SK-N-SH (cell line): ENCODE data around the gene IL20. TPM values are rescaled to one million over a fixed set of nuclear protein-coding genes. Genes with fewer than 3 reads are reported as not detected.

Experiments
- CTCF ChIA-PET: fragments of 300-600, 350-600 bp; formaldehyde crosslinking; extraction: SDS; loops from one replicate; lab custom pipeline; 2021; lab: Yijun Ruan, JAX
- POLR2A ChIA-PET: fragments of 350-600 bp; sonication (Branson Sonifier 250); formaldehyde crosslinking; extraction: SDS; loops from one replicate; lab custom pipeline; 2020; ENCODE audit warnings: antibody characterized with exemption, inconsistent platforms; lab: Yijun Ruan, JAX
- DNase-seq: peaks from one replicate; pipeline ENCODE4 v3.0.0; 2012
- H2AFZ ChIP-seq: fragments of 200-600 bp; sonication (generic); 2 replicates; pipeline ENCODE4 v1.8.1; 2016; ENCODE audit warnings: antibody characterized with exemption, mild to moderate bottlenecking, low read depth
- H3F3A ChIP-seq: fragments of 200-600 bp; sonication (generic); replicated peaks from 2 replicates; pipeline ENCODE3; 2016; ENCODE audit warnings: antibody characterized with exemption, mild to moderate bottlenecking; ENCODE audit not compliant: insufficient read depth
- H3K27ac ChIP-seq, 2 experiments: fragments of 200-500 bp in 1 of 2; fragments of 200-600 bp in 1 of 2; sonication (Bioruptor generic) in 1 of 2; sonication (generic), shearing (Covaris generic) in 1 of 2; 2 replicates each; pipeline versions ENCODE4 v1.5.1 to v1.6.1; 2014 to 2016; ENCODE audit warnings: low read depth in 2 of 2, inconsistent platforms in 1 of 2, low read length in 1 of 2, mild to moderate bottlenecking in 1 of 2, mixed read lengths in 1 of 2
- H3K27me3 ChIP-seq: fragments of 200-600 bp; sonication (generic), shearing (Covaris generic); 2 replicates; pipeline ENCODE4 v1.6.1; 2016; ENCODE audit warnings: mixed run types; ENCODE audit not compliant: insufficient read depth
- H3K36me3 ChIP-seq, 2 experiments: fragments of 200-500 bp in 1 of 2; fragments of 200-600 bp in 1 of 2; sonication (Bioruptor generic) in 1 of 2; sonication (generic) in 1 of 2; replicated peaks in 1 of 2; 2 replicates each; pipeline versions ENCODE3 to v1.5.1; 2014 to 2016; ENCODE audit warnings: low read length in 1 of 2, mild to moderate bottlenecking in 1 of 2; ENCODE audit not compliant: insufficient read depth in 2 of 2, control insufficient read depth in 1 of 2
- H3K4me1 ChIP-seq, 2 experiments: fragments of 200-500 bp in 1 of 2; fragments of 200-600 bp in 1 of 2; sonication (Bioruptor generic) in 1 of 2; sonication (generic), shearing (Covaris generic) in 1 of 2; 2 replicates each; pipeline versions ENCODE4 v1.5.1 to v1.6.1; 2014 to 2016; ENCODE audit warnings: low read depth in 1 of 2, low read length in 1 of 2, mixed run types in 1 of 2; ENCODE audit not compliant: insufficient read depth in 2 of 2, control insufficient read depth in 1 of 2
- H3K4me2 ChIP-seq: fragments of 200-600 bp; sonication (generic), shearing (Covaris generic); 2 replicates; pipeline ENCODE4 v1.6.1; 2017; ENCODE audit warnings: mixed run types
- H3K4me3 ChIP-seq, 2 experiments: fragments of 200-500 bp in 1 of 2; fragments of 200-600 bp in 1 of 2; sonication (Bioruptor generic) in 1 of 2; sonication (generic), shearing (Covaris generic) in 1 of 2; 2 replicates each; pipeline versions ENCODE4 v1.5.1 to v1.8.1; 2014 to 2016; ENCODE audit warnings: low read depth in 2 of 2, inconsistent platforms in 1 of 2, low read length in 1 of 2, mild to moderate bottlenecking in 1 of 2, mixed read lengths in 1 of 2, moderate library complexity in 1 of 2
- H3K79me2 ChIP-seq: fragments of 200-600 bp; sonication (generic); 2 replicates; pipeline ENCODE4 v1.8.1; 2017; ENCODE audit warnings: mild to moderate bottlenecking; ENCODE audit not compliant: insufficient read depth
- H3K9ac ChIP-seq: fragments of 200-600 bp; sonication (generic); 2 replicates; pipeline ENCODE4 v1.6.1; 2017; ENCODE audit warnings: mixed run types
- H3K9me2 ChIP-seq: fragments of 200-600 bp; sonication (generic); 2 replicates; pipeline ENCODE4 v1.6.1; 2017; ENCODE audit warnings: mixed run types
- H3K9me3 ChIP-seq: fragments of 200-600 bp; sonication (generic); 2 replicates; pipeline ENCODE4 v1.6.1; 2017; ENCODE audit warnings: mixed run types, mild to moderate bottlenecking, moderate library complexity
- H4K20me1 ChIP-seq: fragments of 200-600 bp; sonication (generic); 2 replicates; pipeline ENCODE4 v1.6.1; 2017; ENCODE audit warnings: mild to moderate bottlenecking, mixed run types; ENCODE audit not compliant: insufficient read depth
- ELF1 ChIP-seq: IDR thresholded peaks from 2 replicates; pipeline ENCODE4 v1.4.0; 2012
- EP300 ChIP-seq, 2 experiments: IDR thresholded peaks; 2 replicates each; pipeline versions ENCODE4 v1.4.0 to v1.6.1; 2012; ENCODE audit warnings: borderline replicate concordance in 1 of 2, low read depth in 1 of 2, low read length in 1 of 2
- EZH2phosphoT487 ChIP-seq: fragments of 200-600 bp; sonication (generic); IDR thresholded peaks from 2 replicates; pipeline ENCODE4 v1.6.1; 2017; ENCODE audit warnings: low read depth, mixed run types, mild to moderate bottlenecking, antibody characterized with exemption, moderate library complexity, borderline replicate concordance
- FOSL2 ChIP-seq: IDR thresholded peaks from 2 replicates; pipeline ENCODE4 v1.4.0; 2012; ENCODE audit warnings: low read depth, mild to moderate bottlenecking, moderate library complexity, borderline replicate concordance
- JUND ChIP-seq: IDR thresholded peaks from 2 replicates; pipeline ENCODE4 v1.4.0; 2012
- MAX ChIP-seq: IDR thresholded peaks from 2 replicates; pipeline ENCODE4 v1.4.0; 2012; ENCODE audit warnings: low read depth
- MXI1 ChIP-seq: IDR thresholded peaks from 2 replicates; pipeline ENCODE4 v1.6.1; 2012; ENCODE audit warnings: mild to moderate bottlenecking, low read depth, low read length, improper control_type of control experiment
- NFIC ChIP-seq: IDR thresholded peaks from 2 replicates; pipeline ENCODE4 v1.4.0; 2012; ENCODE audit warnings: borderline replicate concordance
- NRF1 ChIP-seq: IDR thresholded peaks from 2 replicates; pipeline ENCODE4 v1.6.1; 2012; ENCODE audit warnings: low read depth, mild to moderate bottlenecking, low read length
- RAD21 ChIP-seq: IDR thresholded peaks from 2 replicates; pipeline ENCODE4 v1.6.1; 2012; ENCODE audit warnings: mild to moderate bottlenecking, low read length
- RCOR1 ChIP-seq: fragments of 150-350 bp; IDR thresholded peaks from 2 replicates; pipeline ENCODE4 v1.6.1; 2017; ENCODE audit warnings: antibody characterized with exemption, low read length
- RFX5 ChIP-seq: IDR thresholded peaks from 2 replicates; pipeline ENCODE4 v1.6.1; 2012; ENCODE audit warnings: mild to moderate bottlenecking, improper control_type of control experiment, low read length
- RXRA ChIP-seq: IDR thresholded peaks from 2 replicates; pipeline ENCODE4 v1.4.0; 2012; ENCODE audit warnings: low read depth, mild to moderate bottlenecking, borderline replicate concordance
- SIN3A ChIP-seq: IDR thresholded peaks from 2 replicates; pipeline ENCODE4 v1.6.1; 2012; ENCODE audit warnings: low read depth, mild to moderate bottlenecking, low read length, moderate library complexity, borderline replicate concordance
- TAF1 ChIP-seq: IDR thresholded peaks from 2 replicates; pipeline ENCODE4 v1.6.1; 2012; ENCODE audit warnings: low read depth, mild to moderate bottlenecking, low read length, moderate library complexity, borderline replicate concordance
- USF1 ChIP-seq: IDR thresholded peaks from 2 replicates; pipeline ENCODE4 v1.4.0; 2012; ENCODE audit warnings: low read depth, borderline replicate concordance
- YY1 ChIP-seq: IDR thresholded peaks from 2 replicates; pipeline ENCODE4 v1.4.0; 2012; ENCODE audit warnings: low read depth, mild to moderate bottlenecking
- WGBS: methylation state at CpG from one replicate; pipeline ENCODE4 v1.1.6; 2017; ENCODE audit warnings: low lambda C conversion rate; 5-methylcytosine and 5-hydroxymethylcytosine counted together
- polyA plus RNA-seq, 3 experiments: library from polyadenylated mRNA; depleted of rRNA; stranded (reverse); fragments of >200 nt; gene quantifications; 2 replicates each; pipeline ENCODE4 v1.2.3, GENCODE V29; 2012
- TF ChIP-seq, protein P1 (sequence below): fragments of 150-350 bp; IDR thresholded peaks from 2 replicates; pipeline ENCODE4 v1.6.1; 2017; ENCODE audit warnings: antibody characterized with exemption, low read length, low read depth, borderline replicate concordance

IL20 gene
- polyA plus RNA-seq, 1 of the 3 experiments (the other 2 are of a cell fraction): not detected

DNA sequence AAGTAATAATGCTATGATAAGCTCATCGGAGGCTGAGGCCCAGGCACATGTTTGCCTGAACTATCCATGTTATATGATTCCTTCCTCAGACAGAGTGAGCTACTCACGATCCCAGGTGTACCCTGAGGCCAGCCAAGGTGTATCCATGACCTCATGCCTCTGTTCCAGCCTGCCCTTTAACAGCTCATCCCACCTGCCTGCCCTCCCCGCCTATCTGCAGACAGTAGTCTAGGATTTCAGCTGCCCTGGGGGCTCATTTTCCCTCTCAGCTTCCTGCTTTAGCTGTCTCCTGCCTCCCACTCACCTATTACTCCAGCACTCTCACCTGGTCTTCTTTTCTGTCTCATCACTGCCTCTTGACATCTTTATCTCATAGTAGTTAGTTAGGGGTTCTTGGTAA is 29.9 kb downstream of the IL20 start (continued):
- TF ChIP-seq RXRA: no peak

DNA sequence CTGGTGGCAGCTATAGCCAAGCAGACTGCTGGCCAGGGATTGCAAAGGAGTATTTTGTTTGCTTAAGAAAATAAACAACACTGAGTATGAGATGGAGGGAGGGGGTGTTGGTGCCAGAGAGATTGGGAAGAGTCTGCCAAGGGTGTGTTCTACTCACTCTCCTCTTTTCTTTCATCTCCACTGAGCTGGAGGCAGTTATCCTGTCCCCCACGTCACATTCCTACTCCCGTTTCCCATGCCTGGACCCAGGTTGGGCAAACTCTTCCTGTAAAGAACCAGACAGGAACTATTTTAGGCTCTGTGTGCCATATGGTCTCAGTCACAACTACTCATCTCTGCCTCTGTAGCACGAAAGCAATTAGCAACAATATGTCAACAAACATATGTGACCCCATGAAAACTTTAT is 30.4 kb downstream of the IL20 start:
- H3K4me2 ChIP-seq: no peak overlapping the region
- no peaks in the 10 kb centered on the region for H4K20me1 ChIP-seq
- DNase-seq: no peak
- WGBS: 59% methylated on average over 3 of the region's 3 CpGs
- ChIA-PET CTCF (interaction anchor here (1.2 to 5.9 kb wide), 6 partner anchors 9 to 170 kb away, joined by 3 to 32 read pairs (median 7); no protein-coding TSS in a partner anchor), POLR2A (no interaction called here)
- H3K27ac ChIP-seq: no peak overlapping the region
- no peaks in the 10 kb centered on the region for H3K9me2 ChIP-seq
- TF ChIP-seq NFIC (no peak), MXI1 (no peak), EP300 (IDR thresholded peaks at IDR 0.05; ENCODE audit: borderline replicate concordance in 1 of 2, low read depth in 1 of 2, low read length in 1 of 2) (no peak), SIN3A (no peak), ELF1 (no peak), RFX5 (no peak), USF1 (no peak), FOSL2 (no peak), NRF1 (no peak), JUND (no peak), RCOR1 (no peak), TAF1 (no peak), MAX (no peak), RAD21 (no peak), EZH2phosphoT487 (no peak)
- TF ChIP-seq, protein P1, sequence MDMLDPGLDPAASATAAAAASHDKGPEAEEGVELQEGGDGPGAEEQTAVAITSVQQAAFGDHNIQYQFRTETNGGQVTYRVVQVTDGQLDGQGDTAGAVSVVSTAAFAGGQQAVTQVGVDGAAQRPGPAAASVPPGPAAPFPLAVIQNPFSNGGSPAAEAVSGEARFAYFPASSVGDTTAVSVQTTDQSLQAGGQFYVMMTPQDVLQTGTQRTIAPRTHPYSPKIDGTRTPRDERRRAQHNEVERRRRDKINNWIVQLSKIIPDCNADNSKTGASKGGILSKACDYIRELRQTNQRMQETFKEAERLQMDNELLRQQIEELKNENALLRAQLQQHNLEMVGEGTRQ: no peak
- H3K36me3 ChIP-seq: no peaks in the 10 kb centered on the region
- no peaks in the 10 kb centered on the region for H3F3A ChIP-seq
- no peak overlapping the region for H3K9ac ChIP-seq
- no peaks in the 10 kb centered on the region for H3K79me2 ChIP-seq
- no peak overlapping the region for H3K4me3 ChIP-seq
- no peaks in the 10 kb centered on the region for H3K9me3 ChIP-seq
- H2AFZ ChIP-seq: no peak overlapping the region
- H3K27me3 ChIP-seq: no peaks in the 10 kb centered on the region
- H3K4me1 ChIP-seq: no peaks in the 10 kb centered on the region

GRCh38 chr1:206896261-206896660 is 30.8 kb downstream of the IL20 start:
- WGBS: 88% methylated on average over 3 of the region's 3 CpGs

More at GRCh38 chr1:206896261-206896660, 30.8 kb downstream of the IL20 start:
- Histone ChIP-seq H3K79me2 (no peaks in the 10 kb centered on the region), H3K36me3 (no peaks in the 10 kb centered on the region), H4K20me1 (no peaks in the 10 kb centered on the region), H3K4me2 (no peak overlapping the region), H3K4me1 (no peaks in the 10 kb centered on the region), H3K9ac (no peak overlapping the region), H3F3A (no peaks in the 10 kb centered on the region), H3K27me3 (no peaks in the 10 kb centered on the region), H2AFZ (no peak overlapping the region), H3K4me3 (no peak overlapping the region), H3K27ac (no peak overlapping the region), H3K9me3 (no peaks in the 10 kb centered on the region), H3K9me2 (no peaks in the 10 kb centered on the region)
- CTCF ChIA-PET: interaction anchor here (1.2 to 5.9 kb wide), 5 partner anchors 9 to 170 kb away, joined by 4 to 32 read pairs (median 8); no protein-coding TSS in a partner anchor
- TF ChIP-seq FOSL2: no peak
- TF ChIP-seq EP300 (IDR thresholded peaks at IDR 0.05; ENCODE audit: borderline replicate concordance in 1 of 2, low read depth in 1 of 2, low read length in 1 of 2): no peak
- no peak for TF ChIP-seq RCOR1
- no peak for TF ChIP-seq YY1
- no peak for TF ChIP-seq RXRA
- DNase-seq: no peak
- POLR2A ChIA-PET: no interaction called here
